Activated CD4-positive, alpha-beta T cell treated with anti-CD3 and anti-CD28 coated beads for 36 hours (primary cell): ENCODE results near the gene JADE3. TPM values are rescaled to one million over a fixed set of nuclear protein-coding genes. Genes with fewer than 3 reads are reported as not detected.
A peak's percentile ranks its signal among the peaks of the same experiment; 100 is the strongest.
"Not testable (repeated sequence)": the region's sequence is repeated elsewhere in the genome, so short reads cannot be mapped to it uniquely, and the experiment has no call there.

Experiments used
- ATAC-seq: fragments of 200-7000 bp; cut with Tn5 transposase; one replicate; pipeline ENCODE4 v1.10.0; 2021; ENCODE audit warnings: mild to moderate bottlenecking, moderate library complexity
- CTCF ChIA-PET: fragments of 350-600 bp; sonication (Branson Sonifier 250); formaldehyde crosslinking; loops from one replicate; lab custom pipeline; 2021; ENCODE audit warnings: antibody characterized with exemption; lab: Charles Lee
- POLR2A ChIA-PET: fragments of 350-600 bp; sonication (Branson Sonifier 250); formaldehyde crosslinking; loops from one replicate; lab custom pipeline; 2021; ENCODE audit warnings: antibody characterized with exemption, inconsistent platforms; lab: Charles Lee
- DNase-seq: peaks from one replicate; pipeline ENCODE4 v3.0.0-alpha.2; 2020
- H3K27ac Mint-ChIP-seq: one replicate; pipeline ENCODE4 v1.8.0; 2021; ENCODE audit warnings: mixed read lengths
- H3K27me3 Mint-ChIP-seq: one replicate; pipeline ENCODE4 v1.8.0; 2021; ENCODE audit warnings: mixed read lengths
- H3K36me3 Mint-ChIP-seq: one replicate; pipeline ENCODE4 v1.8.0; 2021; ENCODE audit warnings: low read depth, mixed read lengths
- H3K4me1 Mint-ChIP-seq: one replicate; pipeline ENCODE4 v1.8.0; 2021; ENCODE audit warnings: mixed read lengths
- H3K4me3 Mint-ChIP-seq: one replicate; pipeline ENCODE4 v1.8.0; 2021; ENCODE audit warnings: mild to moderate bottlenecking, moderate library complexity, mixed read lengths
- H3K9me3 Mint-ChIP-seq: one replicate; pipeline ENCODE4 v1.8.0; 2021; ENCODE audit warnings: low read depth, mixed read lengths
- intact Hi-C, 2 experiments: fragments of 100-400 bp; cut with DNase I in 1 of 2; cut with micrococcal nuclease in 1 of 2; formaldehyde crosslinking; loops; one replicate each; pipeline versions ENCODE4 v1.14.2 to v1.15.1; 2022 to 2024; cut with DNase I, micrococcal nuclease
- total RNA-seq, 2 experiments: library from RNA; stranded (reverse); gene quantifications; one replicate each; pipeline ENCODE4 v1.2.3, GENCODE V29; 2021

JADE3 gene
- total RNA-seq, 2 experiments from 2014 or later, result 1.5 to 2.7 TPM

DNA sequence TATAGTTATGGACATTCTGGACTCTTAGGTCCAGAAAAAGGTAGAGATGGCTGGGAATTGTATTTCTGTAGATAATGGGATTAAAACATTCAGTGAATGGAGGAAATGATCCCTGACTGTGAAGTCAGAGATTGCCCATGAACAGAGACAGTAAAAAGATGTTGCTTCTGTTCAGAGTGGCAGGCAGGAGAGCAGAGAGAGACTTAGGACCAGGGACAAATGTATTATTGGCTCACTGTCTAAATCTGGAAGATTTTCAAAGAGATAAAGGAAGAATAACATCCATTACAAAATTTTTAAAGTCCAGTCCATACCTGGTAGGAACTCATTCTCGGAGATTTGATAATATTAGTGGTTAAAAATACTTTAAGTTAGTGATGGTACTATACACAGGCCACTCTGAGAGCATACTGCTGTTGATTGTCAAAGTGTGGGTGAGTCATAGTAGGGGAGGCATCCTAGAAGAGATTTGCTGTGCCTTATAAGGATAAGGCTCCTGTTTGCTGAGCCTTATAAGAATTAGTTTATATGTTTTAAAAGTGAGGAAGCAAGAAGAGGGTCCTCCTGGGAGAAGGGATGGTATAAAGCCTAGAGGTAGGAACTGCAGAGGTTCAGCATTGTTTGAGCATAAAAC, 53.0 kb downstream of the JADE3 start:
- H3K27ac Mint-ChIP-seq, result no peak overlapping the region
- no peak overlapping the region for H3K4me3 Mint-ChIP-seq
- H3K4me1 Mint-ChIP-seq, result peaks cover 19% of the 10 kb centered on the region
- no peaks in the 10 kb centered on the region for H3K9me3 Mint-ChIP-seq
- no peaks in the 10 kb centered on the region for H3K36me3 Mint-ChIP-seq
- peaks cover 5% of the 10 kb centered on the region for H3K27me3 Mint-ChIP-seq
- intact Hi-C loops, result loop anchor here in 1 of 2 experiments (5.0 kb wide), 1 partner anchor 128 kb away; the partner anchor contains the start of gene RP2
- POLR2A ChIA-PET, result no interaction called here
- ATAC-seq, result peak; percentile 70
- no peak for DNase-seq
- CTCF ChIA-PET, result no interaction called here

DNA sequence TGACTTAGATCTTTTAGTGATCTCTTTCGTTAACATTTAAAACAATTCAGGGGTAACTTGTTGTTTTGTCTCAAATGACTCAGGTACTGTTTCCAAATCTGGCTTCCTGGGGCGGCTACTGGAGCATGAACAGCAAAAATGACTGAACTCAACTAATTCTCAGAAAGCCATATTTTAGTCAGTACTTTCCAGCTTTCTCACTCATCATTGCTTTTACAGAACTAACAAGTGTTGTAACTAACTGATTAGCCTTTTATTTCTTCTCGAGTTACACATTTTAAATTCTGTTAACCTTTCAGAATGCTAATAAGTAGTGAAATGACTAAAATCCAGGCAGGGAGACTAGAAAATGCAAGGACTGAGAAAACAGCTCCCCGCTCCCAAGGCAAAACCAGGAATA, 55.3 kb downstream of the JADE3 start:
- H3K4me1 Mint-ChIP-seq, result peaks cover 19% of the 10 kb centered on the region
- POLR2A ChIA-PET, result no interaction called here
- ATAC-seq, result peak; percentile 84

DNA sequence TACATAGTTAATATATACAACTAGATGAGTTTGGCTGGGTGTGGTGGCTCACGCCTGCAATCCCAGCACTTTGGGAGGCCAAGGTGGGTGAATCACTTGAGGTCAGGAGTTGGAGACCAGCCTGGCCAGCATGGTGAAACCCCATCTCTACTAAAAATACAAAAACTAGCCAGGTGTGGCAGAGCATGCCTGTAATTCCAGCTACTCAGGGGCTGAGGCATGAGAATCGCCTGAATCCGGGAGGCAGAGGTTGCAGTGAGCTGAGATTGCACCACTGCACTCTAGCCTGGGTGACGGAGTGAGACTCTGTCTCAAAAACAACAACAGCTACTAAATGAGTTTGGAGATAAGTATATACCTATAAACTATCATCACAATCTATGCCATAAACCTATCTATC, 64.8 kb downstream of the JADE3 start:
- DNase-seq, H3K27ac Mint-ChIP-seq, H3K9me3 Mint-ChIP-seq, H3K4me1 Mint-ChIP-seq, intact Hi-C loops, H3K27me3 Mint-ChIP-seq, POLR2A ChIA-PET, ATAC-seq, H3K36me3 Mint-ChIP-seq, H3K4me3 Mint-ChIP-seq: not testable (repeated sequence)
- CTCF ChIA-PET, result interaction anchor here (1.3 kb wide), 1 partner anchor 56 kb away, joined by 3 read pairs; no protein-coding TSS in a partner anchor

More for the DNA sequence above, 55.3 kb downstream of the JADE3 start:
- peak; percentile 53 for DNase-seq
- CTCF ChIA-PET, result no interaction called here
- Mint-ChIP-seq H3K36me3 (no peaks in the 10 kb centered on the region), H3K9me3 (no peaks in the 10 kb centered on the region), H3K27ac (no peak overlapping the region), H3K4me3 (no peak overlapping the region), H3K27me3 (peaks cover 5% of the 10 kb centered on the region)
- intact Hi-C loops, result loop anchor here in 1 of 2 experiments (5.0 kb wide), 1 partner anchor 130 kb away; the partner anchor contains the start of gene RP2

DNA sequence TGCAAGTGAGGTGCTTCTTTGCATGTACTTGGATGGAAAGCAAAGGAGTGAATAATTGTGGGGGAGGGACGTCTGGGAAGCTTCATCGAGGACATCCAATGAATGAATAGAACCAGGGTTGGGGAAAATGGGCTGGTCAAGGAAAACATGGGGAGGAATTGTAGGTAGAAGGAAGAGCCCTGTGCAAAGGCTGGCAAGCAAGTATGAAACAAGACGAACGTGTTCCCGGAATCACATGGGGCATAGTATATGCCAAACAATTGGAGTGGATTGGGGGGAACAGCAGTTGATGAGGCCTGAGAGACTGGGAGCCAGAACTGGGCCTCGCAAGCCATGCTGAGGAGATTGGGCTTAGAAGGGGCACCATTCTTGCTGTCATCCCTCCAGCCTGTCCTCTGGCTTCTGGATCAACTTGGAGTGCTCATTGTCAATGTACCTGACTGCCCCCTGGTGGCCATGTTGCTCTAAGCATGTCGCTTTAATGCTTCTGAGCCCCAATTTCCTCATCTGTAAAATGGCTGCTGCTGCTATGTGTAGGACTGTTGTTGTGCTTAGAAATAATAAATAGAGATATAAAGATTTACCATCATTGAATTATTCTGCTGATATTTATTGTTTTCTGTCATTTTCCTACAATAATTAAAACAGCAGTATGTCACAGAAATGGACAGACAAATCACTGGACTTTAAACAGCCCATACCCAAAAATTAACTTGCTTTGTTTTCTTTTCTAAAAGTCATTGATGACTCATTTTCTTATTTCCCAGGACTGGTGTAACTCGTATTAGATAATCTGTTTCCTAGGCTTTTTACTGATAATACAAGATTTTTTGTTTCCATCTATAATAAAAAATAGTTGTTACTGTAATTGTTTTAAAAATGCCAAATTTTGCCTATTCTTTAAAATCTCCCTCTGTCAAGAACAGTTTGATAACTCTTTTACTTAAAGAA, 66.4 kb downstream of the JADE3 start:
- Mint-ChIP-seq H3K4me3 (no peak overlapping the region), H3K27ac (no peak overlapping the region), H3K9me3 (no peaks in the 10 kb centered on the region), H3K27me3 (no peaks in the 10 kb centered on the region), H3K36me3 (no peaks in the 10 kb centered on the region), H3K4me1 (no peaks in the 10 kb centered on the region)
- ChIA-PET POLR2A (no interaction called here), CTCF (interaction anchor here (0.7 to 1.3 kb wide), 3 partner anchors 54 to 198 kb away, joined by 3 read pairs; no protein-coding TSS in a partner anchor)
- intact Hi-C loops, result loop anchor here (1.0 to 2.0 kb wide), 3 partner anchors 66 to 219 kb away; partner anchors contain the start of genes JADE3 (in 1 of the 2) and SLC9A7 (in 1 of the 2)
- DNase-seq (peak; percentile 88), ATAC-seq (peak; percentile 86)

DNA sequence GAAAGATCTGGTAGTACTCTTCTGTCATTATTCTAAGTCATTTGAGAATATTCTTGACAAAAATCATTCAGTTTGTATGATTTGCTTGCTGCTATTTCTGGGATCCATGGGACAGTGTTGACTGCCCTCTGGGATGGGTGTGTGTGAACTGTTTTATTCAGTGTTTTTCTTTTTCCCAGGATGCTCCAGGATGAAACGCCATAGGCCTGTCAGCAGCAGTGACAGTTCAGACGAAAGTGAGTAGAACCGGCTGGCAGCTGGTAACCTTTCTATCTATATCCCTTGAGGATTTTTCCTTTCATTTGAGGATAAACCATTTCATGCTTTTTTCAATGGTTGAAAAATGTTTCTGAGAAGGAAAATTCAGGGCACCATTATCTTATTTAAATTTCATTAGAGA, 72.5 kb downstream of the JADE3 start:
- ChIA-PET CTCF (no interaction called here), POLR2A (no interaction called here)
- Mint-ChIP-seq H3K4me3 (no peak overlapping the region), H3K9me3 (no peaks in the 10 kb centered on the region), H3K36me3 (no peaks in the 10 kb centered on the region), H3K4me1 (no peaks in the 10 kb centered on the region), H3K27ac (no peak overlapping the region), H3K27me3 (no peaks in the 10 kb centered on the region)
- ATAC-seq (no peak), DNase-seq (no peak)
- intact Hi-C loops, result no loop called here

DNA sequence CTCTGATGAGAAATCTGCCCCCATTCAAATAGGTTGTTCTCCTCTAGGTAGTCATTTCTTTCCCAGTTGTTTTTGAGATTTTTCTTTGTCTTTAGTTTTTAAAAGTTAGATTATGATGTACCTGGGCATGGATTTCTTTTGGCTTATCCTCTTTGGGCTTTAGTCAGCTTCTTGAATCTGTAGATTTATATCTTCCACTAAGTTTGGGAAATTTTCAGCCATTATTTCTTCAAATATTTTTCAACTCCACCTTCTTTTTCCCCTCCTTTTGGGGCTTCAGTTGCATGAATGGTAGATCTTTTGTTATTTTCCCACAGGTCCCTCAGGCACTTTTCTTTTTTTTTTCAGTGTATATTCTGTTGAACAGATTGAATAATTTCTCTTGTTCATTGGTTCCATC, 77.3 kb downstream of the JADE3 start:
- ATAC-seq (no peak), DNase-seq (no peak)
- H3K4me3 Mint-ChIP-seq, result no peak overlapping the region
- no peaks in the 10 kb centered on the region for H3K27me3 Mint-ChIP-seq
- CTCF ChIA-PET, result no interaction called here
- H3K4me1 Mint-ChIP-seq, result no peaks in the 10 kb centered on the region
- POLR2A ChIA-PET, result no interaction called here
- no peaks in the 10 kb centered on the region for H3K9me3 Mint-ChIP-seq
- no peak overlapping the region for H3K27ac Mint-ChIP-seq
- intact Hi-C loops, result no loop called here
- peaks cover 1% of the 10 kb centered on the region for H3K36me3 Mint-ChIP-seq

DNA sequence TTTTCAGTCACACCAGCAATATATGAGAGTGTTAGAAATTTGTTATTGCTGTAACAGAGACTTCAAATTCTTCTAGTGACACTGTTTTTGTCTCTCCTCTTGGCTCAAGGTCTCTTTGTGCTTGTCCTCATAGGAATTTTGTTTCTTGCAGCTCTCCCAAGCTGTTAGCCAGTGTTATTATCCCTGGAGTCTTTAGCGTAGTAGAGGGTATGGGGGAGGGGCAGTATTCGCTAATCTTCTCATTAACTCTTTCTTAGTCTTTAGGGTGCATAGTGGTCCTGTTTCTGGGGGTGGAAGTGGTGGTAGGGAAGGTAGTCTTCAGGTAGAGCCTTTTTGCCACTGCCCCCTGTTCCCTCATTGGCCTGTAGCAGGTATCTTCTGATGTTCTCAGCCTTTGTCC, 79.4 kb downstream of the JADE3 start:
- Mint-ChIP-seq H3K27me3 (no peaks in the 10 kb centered on the region), H3K4me3 (no peak overlapping the region), H3K27ac (no peak overlapping the region), H3K36me3 (peaks cover 1% of the 10 kb centered on the region), H3K4me1 (no peaks in the 10 kb centered on the region), H3K9me3 (no peaks in the 10 kb centered on the region)
- ATAC-seq, result no peak
- ChIA-PET POLR2A (no interaction called here), CTCF (no interaction called here)
- DNase-seq, result no peak
- intact Hi-C loops, result no loop called here

DNA sequence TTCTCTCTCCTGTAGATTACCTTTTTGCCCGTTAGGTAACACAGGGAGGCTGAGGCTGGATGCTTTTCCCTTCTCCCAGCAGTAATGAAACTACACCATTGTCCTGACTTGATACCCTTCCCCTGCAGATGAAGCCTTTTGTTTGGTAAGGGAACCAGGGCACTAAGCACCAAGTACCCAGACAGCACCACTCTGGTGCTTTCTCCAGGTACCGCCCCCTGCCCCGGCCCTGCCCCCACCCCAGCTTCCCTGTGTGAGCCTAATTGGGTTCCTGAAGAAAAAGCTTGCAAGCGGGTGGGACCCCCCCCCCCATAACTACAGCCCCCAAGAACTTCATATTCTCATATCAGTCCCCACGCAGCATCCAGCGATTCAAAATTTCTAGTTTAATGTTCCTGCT, 79.8 kb downstream of the JADE3 start:
- intact Hi-C loops, result no loop called here
- Mint-ChIP-seq H3K9me3 (no peaks in the 10 kb centered on the region), H3K4me1 (no peaks in the 10 kb centered on the region), H3K27ac (no peak overlapping the region), H3K27me3 (no peaks in the 10 kb centered on the region), H3K36me3 (peaks cover 1% of the 10 kb centered on the region), H3K4me3 (no peak overlapping the region)
- ATAC-seq (no peak), DNase-seq (no peak)
- POLR2A ChIA-PET, result no interaction called here
- CTCF ChIA-PET, result no interaction called here

DNA sequence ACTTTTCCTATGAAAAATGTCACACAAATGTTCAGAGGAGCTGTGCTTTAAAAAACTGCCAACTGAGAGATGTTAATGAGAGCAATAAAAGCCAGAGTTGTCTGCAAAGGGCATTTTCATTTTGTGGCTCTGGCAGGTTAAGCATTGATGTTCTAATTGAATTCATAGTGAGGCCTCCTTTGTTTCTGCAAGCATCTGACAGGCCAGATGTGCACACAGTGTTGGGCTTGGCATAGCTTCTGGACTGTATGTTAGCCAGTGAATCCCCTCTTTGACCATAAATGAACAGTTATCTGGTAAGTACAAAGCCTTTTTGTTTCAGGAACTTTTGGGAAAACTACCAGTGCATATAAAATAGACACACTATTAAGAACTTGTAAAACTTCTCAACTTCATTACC, 81.9 kb downstream of the JADE3 start:
- peaks cover 1% of the 10 kb centered on the region for H3K36me3 Mint-ChIP-seq
- ChIA-PET POLR2A (no interaction called here), CTCF (no interaction called here)
- H3K27ac Mint-ChIP-seq, result no peak overlapping the region
- no peaks in the 10 kb centered on the region for H3K9me3 Mint-ChIP-seq
- no peak overlapping the region for H3K4me3 Mint-ChIP-seq
- DNase-seq (no peak), ATAC-seq (no peak)
- intact Hi-C loops, result no loop called here
- H3K4me1 Mint-ChIP-seq, result no peaks in the 10 kb centered on the region
- no peaks in the 10 kb centered on the region for H3K27me3 Mint-ChIP-seq

DNA sequence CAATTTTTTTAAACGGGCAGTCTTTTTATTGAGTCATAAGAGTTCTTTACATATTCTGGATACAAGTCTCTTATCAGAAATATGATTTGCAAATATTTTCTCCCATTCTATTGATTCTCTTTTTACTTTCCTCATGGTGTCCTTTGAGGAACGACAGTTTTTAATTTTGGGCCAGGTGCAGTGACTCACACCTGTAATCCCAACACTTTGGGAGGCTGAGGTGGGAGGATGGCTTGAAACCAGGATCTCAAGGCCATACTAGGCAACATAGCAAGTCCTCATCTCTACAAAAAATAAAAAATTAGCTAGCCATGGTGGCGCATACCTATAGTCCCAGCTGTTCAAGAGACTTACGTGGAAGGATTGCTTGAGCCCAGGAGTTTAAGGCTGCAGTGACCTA, 99.9 kb downstream of the JADE3 start:
- Mint-ChIP-seq H3K36me3 (no peaks in the 10 kb centered on the region), H3K27ac (no peak overlapping the region), H3K4me3 (no peak overlapping the region), H3K4me1 (no peaks in the 10 kb centered on the region), H3K9me3 (peaks cover 5% of the 10 kb centered on the region), H3K27me3 (no peaks in the 10 kb centered on the region)
- DNase-seq, result no peak
- CTCF ChIA-PET, result no interaction called here
- intact Hi-C loops, result no loop called here
- no peak for ATAC-seq
- POLR2A ChIA-PET, result no interaction called here

DNA sequence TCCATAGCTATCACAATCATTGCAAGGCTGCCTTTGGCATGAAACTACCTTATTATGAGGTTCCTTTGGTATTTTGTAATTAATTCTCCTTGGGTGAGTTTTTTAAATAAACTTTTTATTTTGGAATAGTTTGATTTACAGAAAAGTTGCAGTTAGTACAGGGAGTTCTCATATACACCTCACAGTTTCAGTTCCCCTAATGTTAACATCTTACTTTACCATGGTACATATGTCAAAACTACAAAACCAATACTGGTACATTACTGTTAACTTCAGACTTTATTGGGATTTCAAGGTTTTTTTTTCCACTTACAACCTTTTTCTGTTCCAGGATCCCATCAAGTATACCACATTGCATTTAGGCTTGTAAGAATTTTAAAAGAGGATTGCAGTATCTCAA, 114.0 kb downstream of the JADE3 start:
- POLR2A ChIA-PET, result no interaction called here
- no peaks in the 10 kb centered on the region for H3K4me1 Mint-ChIP-seq
- no peaks in the 10 kb centered on the region for H3K9me3 Mint-ChIP-seq
- ATAC-seq (no peak), DNase-seq (no peak)
- intact Hi-C loops, result no loop called here
- CTCF ChIA-PET, result no interaction called here
- no peaks in the 10 kb centered on the region for H3K36me3 Mint-ChIP-seq
- no peaks in the 10 kb centered on the region for H3K27me3 Mint-ChIP-seq
- H3K4me3 Mint-ChIP-seq, result no peak overlapping the region
- H3K27ac Mint-ChIP-seq, result no peak overlapping the region
